Measurements from ENCODE around the gene HLA-DQA2. TPM values are rescaled to one million over a fixed set of nuclear protein-coding genes. Genes with fewer than 3 reads are reported as not detected.
A peak's percentile ranks its signal among the peaks of the same experiment; 100 is the strongest.
"Not testable (repeated sequence)": the region's sequence is repeated elsewhere in the genome, so short reads cannot be mapped to it uniquely, and the experiment has no call there.

Gene HLA-DQA2
- total RNA-seq, 5 donors from 2014 or later (not counting 1 experiment from before 2014, with no cell fraction given), result 0.35 to 2.7 (median 1.1) TPM

- POLR2A ChIA-PET; H3K36me3 Mint-ChIP-seq; DNase-seq; H3K27ac ChIP-seq (ENCODE audit: low read length); H3K4me3 Mint-ChIP-seq; CTCF ChIA-PET; H3K4me1 ChIP-seq (ENCODE audit: control insufficient read depth in 1 of 2, extremely low read depth in 1 of 2, insufficient read depth in 2 of 2, low read length in 2 of 2); ATAC-seq (replicated peaks in 1 of 4); H3K27ac Mint-ChIP-seq; H3K36me3 ChIP-seq (ENCODE audit: control insufficient read depth in 2 of 2, extremely low read depth in 1 of 2, insufficient read depth in 1 of 2, low read length in 1 of 2); H3K4me1 Mint-ChIP-seq; H3K9me3 Mint-ChIP-seq; H3K9me3 ChIP-seq; H3K4me3 ChIP-seq (ENCODE audit: control insufficient read depth in 1 of 2, extremely low read depth in 1 of 2, low read length in 1 of 2): not testable (repeated sequence)
- H3K27me3 Mint-ChIP-seq, result peaks cover 32 to 44% of the 10 kb centered on the region in 2 donors
- H3K27me3 ChIP-seq (replicated peaks in 1 of 2; ENCODE audit: control insufficient read depth in 2 of 2, extremely low read depth in 1 of 2, insufficient read depth in 2 of 2, low read length in 1 of 2), result peaks cover 0 to 27% of the 10 kb centered on the region in 2 experiments
- WGBS (ENCODE audit: insufficient coverage), result 50% methylated on average over 1 of the region's 1 CpG
These were observed 4.5 kb downstream of the HLA-DQA2 start for GRCh38 chr6:32745649-32746048.

GRCh38 chr6:32752580-32752979, 11.4 kb downstream of the HLA-DQA2 start:
- peaks cover 0 to 15% of the 10 kb centered on the region in 2 experiments for H3K27me3 ChIP-seq (replicated peaks in 1 of 2; ENCODE audit: control insufficient read depth in 2 of 2, extremely low read depth in 1 of 2, insufficient read depth in 2 of 2, low read length in 1 of 2)
- Mint-ChIP-seq H3K36me3 (no peaks in the 10 kb centered on the region), H3K9me3 (no peaks in the 10 kb centered on the region), H3K4me3 (no peak overlapping the region), H3K27me3 (peaks cover 28 to 33% of the 10 kb centered on the region in 2 donors), H3K4me1 (no peaks in the 10 kb centered on the region), H3K27ac (no peak overlapping the region)
- no peaks in the 10 kb centered on the region for H3K36me3 ChIP-seq (ENCODE audit: control insufficient read depth in 2 of 2, extremely low read depth in 1 of 2, insufficient read depth in 1 of 2, low read length in 1 of 2)
- 80% methylated on average over 3 of the region's 8 CpGs for WGBS (ENCODE audit: insufficient coverage)
- H3K4me1 ChIP-seq (ENCODE audit: control insufficient read depth in 1 of 2, extremely low read depth in 1 of 2, insufficient read depth in 2 of 2, low read length in 2 of 2), result no peaks in the 10 kb centered on the region
- ChIA-PET POLR2A (no interaction called here), CTCF (no interaction called here)
- ATAC-seq (replicated peaks in 1 of 4) (no peak), DNase-seq (no peak)
- H3K27ac ChIP-seq (ENCODE audit: low read length), result no peak overlapping the region
- H3K4me3 ChIP-seq (ENCODE audit: control insufficient read depth in 1 of 2, extremely low read depth in 1 of 2, low read length in 1 of 2), result no peak overlapping the region
- H3K9me3 ChIP-seq, result no peaks in the 10 kb centered on the region

DNA sequence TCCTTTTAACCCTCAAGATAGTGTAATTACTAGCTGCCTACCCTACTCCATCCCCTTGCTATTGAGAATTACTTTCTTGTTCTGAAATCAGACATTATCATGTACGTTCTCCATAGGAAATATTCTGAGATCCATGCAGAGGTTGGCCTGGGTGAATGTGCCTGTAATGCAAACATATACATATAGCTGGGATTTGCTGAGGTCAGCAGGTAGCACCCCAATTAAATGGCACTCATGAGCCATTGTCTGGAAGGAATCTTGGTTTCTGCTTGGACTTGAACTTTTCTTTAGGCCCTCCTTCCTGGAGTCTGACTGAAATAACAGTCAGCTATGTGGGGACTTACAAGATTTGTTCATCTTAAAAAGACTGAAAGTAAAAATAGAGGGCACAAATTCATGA, 18.5 kb downstream of the HLA-DQA2 start:
- Mint-ChIP-seq H3K9me3 (no peaks in the 10 kb centered on the region), H3K4me3 (no peak overlapping the region), H3K27me3 (peaks cover 21 to 38% of the 10 kb centered on the region in 2 donors), H3K4me1 (peaks cover 0 to 3% (median 0%) of the 10 kb centered on the region in 3 donors), H3K27ac (no peak overlapping the region), H3K36me3 (no peaks in the 10 kb centered on the region)
- WGBS (ENCODE audit: insufficient coverage), result 83% methylated on average over 1 of the region's 1 CpG
- CTCF ChIA-PET, result no interaction called here
- no peaks in the 10 kb centered on the region for H3K9me3 ChIP-seq
- H3K4me1 ChIP-seq (ENCODE audit: control insufficient read depth in 1 of 2, extremely low read depth in 1 of 2, insufficient read depth in 2 of 2, low read length in 2 of 2), result no peaks in the 10 kb centered on the region
- H3K27me3 ChIP-seq (replicated peaks in 1 of 2; ENCODE audit: control insufficient read depth in 2 of 2, extremely low read depth in 1 of 2, insufficient read depth in 2 of 2, low read length in 1 of 2), result peaks cover 4 to 29% of the 10 kb centered on the region in 2 experiments
- POLR2A ChIA-PET, result no interaction called here
- H3K27ac ChIP-seq (ENCODE audit: low read length), result no peak overlapping the region
- no peak overlapping the region for H3K4me3 ChIP-seq (ENCODE audit: control insufficient read depth in 1 of 2, extremely low read depth in 1 of 2, low read length in 1 of 2)
- H3K36me3 ChIP-seq (ENCODE audit: control insufficient read depth in 2 of 2, extremely low read depth in 1 of 2, insufficient read depth in 1 of 2, low read length in 1 of 2), result no peaks in the 10 kb centered on the region
- no peak for ATAC-seq (replicated peaks in 1 of 4)
- DNase-seq, result no peak

DNA sequence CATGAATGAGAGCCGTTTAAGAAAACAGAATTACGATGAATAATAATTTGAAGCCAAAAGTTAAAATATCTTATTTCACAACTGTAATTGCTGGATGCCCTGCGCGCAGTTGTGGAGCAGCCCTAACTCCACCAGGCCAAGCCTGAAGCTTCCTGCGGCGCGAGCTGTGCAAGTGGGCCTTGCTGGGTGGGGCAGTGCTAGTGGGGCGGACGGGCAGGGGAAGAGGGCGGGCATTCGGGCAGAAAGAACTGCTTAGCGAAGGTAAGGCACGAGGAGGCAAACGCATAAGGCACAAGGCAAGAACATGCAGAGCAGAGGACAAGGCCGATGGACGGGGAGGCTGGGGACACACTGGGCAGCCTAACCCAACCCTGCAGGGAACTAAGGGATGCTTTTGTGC, 19.9 kb downstream of the HLA-DQA2 start:
- no peak overlapping the region for H3K27ac Mint-ChIP-seq
- H3K4me3 Mint-ChIP-seq, result peak overlapping the region in 1 of 3 donors; percentile 39

DNA sequence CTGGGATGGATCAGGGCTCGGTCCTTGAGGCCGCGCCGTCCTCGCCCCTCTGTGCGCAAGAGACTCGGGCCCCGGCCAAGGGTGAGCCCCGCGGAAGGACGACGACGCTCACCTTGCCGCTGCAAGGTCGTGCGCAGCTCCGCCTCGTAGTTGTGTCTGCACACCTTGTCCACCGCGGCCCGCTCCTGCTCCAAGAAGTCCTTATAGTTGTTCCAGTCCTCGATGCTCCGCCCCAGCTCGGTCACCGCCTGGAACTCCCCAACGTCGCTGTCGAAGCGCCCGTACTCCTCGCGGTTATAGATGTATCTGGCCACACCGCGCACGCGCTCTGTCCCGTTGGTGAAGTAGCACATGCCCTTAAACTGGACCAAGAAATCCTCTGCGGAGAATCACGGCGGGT, 20.4 kb downstream of the HLA-DQA2 start:
- Histone ChIP-seq H3K36me3 (ENCODE audit: control insufficient read depth in 2 of 2, extremely low read depth in 1 of 2, insufficient read depth in 1 of 2, low read length in 1 of 2) (no peaks in the 10 kb centered on the region), H3K27ac (ENCODE audit: low read length) (no peak overlapping the region), H3K9me3 (no peaks in the 10 kb centered on the region), H3K4me1 (ENCODE audit: control insufficient read depth in 1 of 2, extremely low read depth in 1 of 2, insufficient read depth in 2 of 2, low read length in 2 of 2) (no peaks in the 10 kb centered on the region), H3K4me3 (ENCODE audit: control insufficient read depth in 1 of 2, extremely low read depth in 1 of 2, low read length in 1 of 2) (no peak overlapping the region), H3K27me3 (replicated peaks in 1 of 2; ENCODE audit: control insufficient read depth in 2 of 2, extremely low read depth in 1 of 2, insufficient read depth in 2 of 2, low read length in 1 of 2) (peaks cover 4 to 29% of the 10 kb centered on the region in 2 experiments)
- 58% methylated on average over 40 of the region's 40 CpGs for WGBS (ENCODE audit: insufficient coverage)
- no peak overlapping the region for H3K27ac Mint-ChIP-seq
- ChIA-PET POLR2A (interaction anchor here in 1 of 2 donors (0.6 kb wide), 1 partner anchor 138 kb away, joined by 3 read pairs; no protein-coding TSS in a partner anchor), CTCF (no interaction called here)
- H3K27me3 Mint-ChIP-seq, result peaks cover 23 to 37% of the 10 kb centered on the region in 2 donors
- no peaks in the 10 kb centered on the region for H3K36me3 Mint-ChIP-seq
- DNase-seq, result peak in 1 of 35 experiments; percentile 14
- ATAC-seq (replicated peaks in 1 of 4), result no peak
- no peaks in the 10 kb centered on the region for H3K9me3 Mint-ChIP-seq
- no peak overlapping the region for H3K4me3 Mint-ChIP-seq
- peaks cover 0 to 3% (median 0%) of the 10 kb centered on the region in 3 donors for H3K4me1 Mint-ChIP-seq

More for the DNA sequence above, 19.9 kb downstream of the HLA-DQA2 start:
- H3K27me3 Mint-ChIP-seq, result peaks cover 20 to 34% of the 10 kb centered on the region in 2 donors
- Histone ChIP-seq H3K9me3 (no peaks in the 10 kb centered on the region), H3K36me3 (ENCODE audit: control insufficient read depth in 2 of 2, extremely low read depth in 1 of 2, insufficient read depth in 1 of 2, low read length in 1 of 2) (no peaks in the 10 kb centered on the region), H3K4me1 (ENCODE audit: control insufficient read depth in 1 of 2, extremely low read depth in 1 of 2, insufficient read depth in 2 of 2, low read length in 2 of 2) (no peaks in the 10 kb centered on the region), H3K27ac (ENCODE audit: low read length) (no peak overlapping the region), H3K27me3 (replicated peaks in 1 of 2; ENCODE audit: control insufficient read depth in 2 of 2, extremely low read depth in 1 of 2, insufficient read depth in 2 of 2, low read length in 1 of 2) (peaks cover 4 to 32% of the 10 kb centered on the region in 2 experiments), H3K4me3 (ENCODE audit: control insufficient read depth in 1 of 2, extremely low read depth in 1 of 2, low read length in 1 of 2) (no peak overlapping the region)
- ChIA-PET POLR2A (interaction anchor here in 1 of 2 donors (0.6 kb wide), 1 partner anchor 138 kb away, joined by 3 read pairs; no protein-coding TSS in a partner anchor), CTCF (interaction anchor here in 1 of 2 donors (0.7 kb wide), 1 partner anchor 209 kb away, joined by 3 read pairs; no protein-coding TSS in a partner anchor)
- DNase-seq (peak in 1 of 35 experiments; percentile 33), ATAC-seq (replicated peaks in 1 of 4) (peak in 1 of 4 experiments; percentile 89)
- H3K9me3 Mint-ChIP-seq, result no peaks in the 10 kb centered on the region
- H3K36me3 Mint-ChIP-seq, result no peaks in the 10 kb centered on the region
- H3K4me1 Mint-ChIP-seq, result peaks cover 0 to 3% (median 0%) of the 10 kb centered on the region in 3 donors
- whole genome bisulfite sequencing (ENCODE audit: insufficient coverage), result 88% methylated on average over 15 of the region's 16 CpGs

DNA sequence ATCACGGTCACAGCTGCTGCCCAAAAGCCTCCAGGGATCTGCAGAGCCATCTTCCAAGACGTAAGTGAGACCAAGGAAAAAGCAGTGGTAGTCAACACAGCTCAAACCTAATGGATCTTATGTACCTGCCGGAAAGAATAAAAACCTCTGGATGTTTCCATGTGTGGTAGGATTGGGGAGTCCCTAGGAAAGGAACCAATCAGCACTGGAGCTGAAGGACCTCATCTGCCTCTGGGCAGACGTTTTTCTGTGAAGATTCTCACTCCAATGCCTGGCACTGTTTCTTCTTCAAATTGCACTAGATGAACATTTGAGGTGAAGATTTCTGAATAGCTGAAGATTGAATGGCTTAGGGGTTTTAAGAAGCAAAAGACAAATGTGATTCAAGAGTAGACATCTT, 22.2 kb downstream of the HLA-DQA2 start, which contains the start of gene HLA-DQB2:
HLA-DQB2 (minus strand) TSS at position 112 of the 400 bp plus-strand sequence; CDS start at position 50, 62 bp downstream.
- ChIA-PET CTCF (no interaction called here), POLR2A (no interaction called here)
- WGBS (ENCODE audit: insufficient coverage), result 61% methylated on average over 4 of the region's 4 CpGs
- Mint-ChIP-seq H3K4me1 (peaks cover 0 to 3% (median 0%) of the 10 kb centered on the region in 3 donors), H3K9me3 (no peaks in the 10 kb centered on the region), H3K4me3 (no peak within 1 kb of the TSS), H3K27ac (no peak within 1 kb of the TSS), H3K36me3 (no peaks in the 10 kb centered on the region), H3K27me3 (peaks cover 37 to 46% of the 10 kb centered on the region in 2 donors)
- Histone ChIP-seq H3K4me1 (ENCODE audit: control insufficient read depth in 1 of 2, extremely low read depth in 1 of 2, insufficient read depth in 2 of 2, low read length in 2 of 2) (no peaks in the 10 kb centered on the region), H3K27me3 (replicated peaks in 1 of 2; ENCODE audit: control insufficient read depth in 2 of 2, extremely low read depth in 1 of 2, insufficient read depth in 2 of 2, low read length in 1 of 2) (peaks cover 4 to 29% of the 10 kb centered on the region in 2 experiments), H3K27ac (ENCODE audit: low read length) (no peak within 1 kb of the TSS), H3K4me3 (ENCODE audit: control insufficient read depth in 1 of 2, extremely low read depth in 1 of 2, low read length in 1 of 2) (no peak within 1 kb of the TSS), H3K9me3 (no peaks in the 10 kb centered on the region), H3K36me3 (ENCODE audit: control insufficient read depth in 2 of 2, extremely low read depth in 1 of 2, insufficient read depth in 1 of 2, low read length in 1 of 2) (no peaks in the 10 kb centered on the region)
- DNase-seq, result peak in 1 of 35 experiments; percentile 61
- peak in 1 of 4 experiments; percentile 44 for ATAC-seq (replicated peaks in 1 of 4)
